GM12872 (cell line): Measurements from ENCODE around the gene SERPINA9.

Experiments used
- CTCF ChIP-seq: IDR thresholded peaks from 3 replicates; pipeline ENCODE4 v1.5.1; 2011; ENCODE audit warnings: low read depth, mild to moderate bottlenecking, low read length, moderate library complexity; ENCODE audit not compliant: insufficient read depth

Gene SERPINA9

GRCh38 chr14:94515856-94516255 lies 39.9 kb upstream of the SERPINA9 start:
- no peak for TF ChIP-seq CTCF

GRCh38 chr14:94515426-94515825 lies 39.4 kb upstream of the SERPINA9 start:
- TF ChIP-seq CTCF = no peak

GRCh38 chr14:94514351-94514750 lies 38.4 kb upstream of the SERPINA9 start:
- no peak for TF ChIP-seq CTCF

GRCh38 chr14:94509356-94509755 lies 33.4 kb upstream of the SERPINA9 start, which contains the start of gene SERPINA12:
Gene SERPINA12 (minus strand): TSS chr14:94509469. CDS start chr14:94498397, 11,072 bp downstream.
- no peak for TF ChIP-seq CTCF

- TF ChIP-seq CTCF = no peak
Observed at GRCh38 chr14:94505641-94506040, 29.6 kb upstream of the SERPINA9 start.

GRCh38 chr14:94505206-94505605 lies 29.2 kb upstream of the SERPINA9 start:
- no peak for TF ChIP-seq CTCF

GRCh38 chr14:94501588-94502516 lies 25.9 kb upstream of the SERPINA9 start:
- no peak for TF ChIP-seq CTCF
